ENCODE data around the gene EBF3.

Gene EBF3

DNA sequence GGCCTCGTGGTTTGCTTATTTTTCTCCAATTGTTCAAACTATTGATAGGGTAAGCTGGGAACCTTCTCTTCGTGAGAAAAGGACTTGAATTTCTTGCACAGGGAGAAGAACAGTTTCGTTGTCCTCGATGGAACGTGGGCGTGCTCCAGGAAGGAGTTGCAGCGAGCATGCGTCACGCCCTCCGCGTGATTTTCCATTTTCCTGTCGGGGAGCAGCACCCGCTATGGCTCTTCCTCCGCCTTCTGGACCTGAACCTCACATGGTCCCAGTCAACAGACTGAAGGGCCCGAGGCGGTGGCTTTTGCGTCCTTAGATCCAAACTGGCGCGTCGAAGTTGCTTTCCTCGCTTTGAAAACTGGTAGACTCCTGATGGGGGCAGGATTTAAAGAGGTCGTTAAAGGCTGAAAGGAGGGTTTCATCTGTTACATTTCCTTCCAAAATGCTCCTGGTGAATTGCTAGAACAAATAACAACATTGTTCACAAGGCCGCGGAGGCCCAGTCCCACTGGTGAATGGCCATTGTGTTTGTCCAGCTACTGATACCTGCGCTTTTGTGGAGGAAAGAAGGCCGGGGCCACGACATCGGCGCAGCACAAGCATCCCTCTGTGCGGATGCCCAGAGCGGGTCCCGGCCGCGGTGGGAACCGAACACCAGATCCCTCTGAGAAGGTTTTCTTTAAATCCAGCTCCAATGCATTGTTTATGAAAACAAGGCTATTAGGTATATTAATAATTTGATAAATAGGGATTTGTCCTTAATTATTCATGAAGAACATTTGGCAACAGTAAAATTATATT lies 75.9 kb downstream of the EBF3 start:
- no peak for DNase-seq

DNA sequence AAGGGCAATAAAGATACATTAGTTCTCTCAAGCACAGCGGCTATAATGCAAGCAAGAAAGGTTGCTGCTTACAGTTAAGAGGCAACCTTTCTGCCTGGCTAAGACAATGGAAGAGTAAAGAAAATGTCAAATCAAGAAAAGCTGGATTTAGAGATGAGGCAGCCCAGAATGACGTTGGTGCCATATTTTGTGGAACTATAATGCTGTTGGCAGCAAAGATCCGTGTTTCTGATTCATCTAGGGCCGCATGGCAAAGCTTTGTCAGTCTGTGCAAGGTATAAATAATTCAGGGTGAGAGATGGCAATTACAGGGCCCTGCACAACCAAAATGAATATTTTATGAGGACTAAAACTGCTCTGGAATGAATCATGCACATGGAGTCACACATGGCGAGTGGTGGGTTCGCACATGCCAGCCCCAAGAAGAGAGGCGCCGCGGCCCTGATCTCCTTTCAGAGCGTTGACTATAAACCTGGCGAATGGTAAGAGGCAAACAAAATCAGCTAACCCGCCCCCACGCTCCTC lies 76.6 kb downstream of the EBF3 start:
- DNase-seq, result no peak

DNA sequence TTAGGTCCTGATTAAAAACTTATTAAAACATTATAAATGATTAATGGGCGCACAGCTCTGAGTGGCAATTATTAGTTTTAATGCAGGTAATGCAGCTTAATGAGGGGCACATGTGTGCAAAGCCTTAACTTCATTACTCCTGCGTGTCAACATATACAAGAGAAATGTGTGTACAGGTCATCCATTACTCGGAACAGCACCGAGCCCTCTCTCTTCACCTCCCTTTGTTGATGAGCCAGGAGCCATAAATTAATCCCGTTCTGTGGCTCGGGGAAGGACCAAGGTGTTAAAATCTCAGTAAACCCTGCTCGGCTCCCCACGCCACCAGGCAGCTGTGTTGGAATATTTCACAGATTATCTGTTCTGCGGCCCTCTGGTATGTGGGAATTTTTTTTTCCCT lies 77.8 kb downstream of the EBF3 start:
- DNase-seq, result no peak

DNA sequence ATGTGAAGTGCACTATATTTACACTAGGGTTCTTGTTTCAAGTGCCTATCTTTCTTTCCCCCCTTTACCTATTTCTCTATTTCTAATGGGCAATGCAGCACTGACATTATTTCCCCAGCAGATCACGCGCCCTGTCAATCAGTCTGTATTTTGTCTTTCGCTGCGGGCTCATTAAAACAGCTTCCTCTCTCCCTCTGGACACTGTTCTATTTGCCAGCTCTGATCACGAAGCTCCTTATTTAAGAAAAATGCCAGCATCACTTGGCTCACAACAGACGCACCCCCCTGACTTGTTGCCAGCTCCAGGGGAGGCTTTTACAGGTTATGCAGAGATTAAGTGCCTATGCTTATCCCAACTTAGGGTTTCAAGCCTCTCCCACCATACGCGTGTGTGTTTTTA lies 78.5 kb downstream of the EBF3 start:
- no peak for DNase-seq

DNA sequence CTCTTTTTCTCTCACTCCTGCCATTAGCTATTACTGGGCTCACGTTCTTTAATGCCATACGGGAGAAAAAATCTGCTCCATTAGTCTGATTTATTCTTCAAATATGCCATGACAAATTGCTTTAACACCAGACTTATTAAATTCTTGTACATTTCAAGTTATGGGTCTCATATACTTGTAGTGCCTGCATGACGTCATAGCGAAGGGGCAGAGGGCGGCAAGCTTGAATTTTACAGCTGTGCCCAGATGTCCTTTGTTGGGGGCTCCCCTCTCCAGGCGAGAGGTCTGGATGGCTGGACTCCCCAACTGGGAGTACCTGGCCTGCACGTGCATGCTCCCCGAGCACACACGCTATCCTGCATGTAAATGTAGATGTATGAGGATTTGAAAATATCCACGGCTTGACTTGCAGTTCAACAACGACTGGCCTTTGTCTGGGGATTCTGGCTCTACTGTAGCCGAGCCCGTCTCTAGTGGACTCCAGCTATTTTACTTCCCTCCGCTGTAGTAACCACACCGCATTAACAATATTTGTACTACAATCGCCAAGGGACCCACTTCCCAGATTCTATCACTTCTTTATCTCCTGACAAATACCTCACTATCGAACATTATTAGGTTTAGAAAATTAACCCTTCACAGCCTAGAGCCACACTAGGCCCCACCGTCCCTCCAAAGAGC lies 79.5 kb downstream of the EBF3 start:
- no peak for DNase-seq

DNA sequence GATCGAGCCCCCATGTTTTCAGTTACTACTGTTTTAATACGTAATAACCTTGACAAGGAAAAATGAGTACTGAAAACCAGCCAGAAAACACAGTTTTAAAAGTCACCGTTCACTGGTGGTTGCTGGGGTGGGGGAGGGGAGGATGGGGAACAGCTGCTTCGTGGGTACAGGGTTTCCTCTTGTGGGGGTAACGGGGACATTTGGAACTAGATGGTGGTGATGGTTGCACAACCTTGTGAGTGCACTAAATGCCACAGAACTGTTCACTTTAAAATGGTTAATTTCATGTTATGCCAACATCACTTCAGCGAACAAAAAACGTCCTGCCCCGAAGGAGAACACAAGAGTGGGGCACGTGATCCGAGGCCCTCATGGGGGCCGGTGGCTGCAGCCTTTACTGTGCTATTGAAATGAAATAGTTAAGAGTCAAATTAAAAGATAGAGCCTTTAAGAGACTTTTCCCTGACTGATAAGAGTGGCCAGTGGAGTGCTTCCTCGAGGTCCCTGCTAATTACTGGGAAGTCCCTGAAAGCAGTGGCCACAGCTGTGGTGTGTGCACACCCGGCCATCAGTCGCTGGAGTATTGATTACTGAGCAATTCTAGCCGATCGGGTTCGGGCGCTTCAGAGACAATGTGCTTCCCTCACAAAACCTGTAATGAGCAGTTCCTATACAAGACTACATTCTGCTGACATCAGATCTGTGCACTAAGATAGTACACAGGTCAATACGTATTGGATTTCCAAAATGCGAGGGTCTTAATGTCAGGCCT lies 80.3 kb downstream of the EBF3 start:
- DNase-seq, result no peak

DNA sequence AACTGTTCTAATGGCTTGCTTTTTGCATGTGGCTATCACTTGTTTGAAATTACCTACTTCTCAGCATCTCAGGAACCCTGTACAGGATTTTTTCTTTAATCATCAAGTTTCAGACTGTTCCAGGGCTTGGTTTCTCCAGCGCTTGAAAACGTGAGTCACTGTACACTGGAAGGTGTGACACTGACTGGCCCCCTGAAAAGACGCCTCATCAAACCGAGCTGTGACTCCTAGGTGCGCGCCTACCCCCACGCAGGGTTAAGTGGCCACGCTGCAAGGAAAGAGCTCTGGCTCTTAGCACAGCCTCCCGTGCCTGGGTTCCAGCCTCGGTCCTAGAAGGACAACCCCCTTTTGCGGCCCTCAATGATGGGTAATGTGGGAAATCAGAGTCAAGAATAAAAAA lies 81.0 kb downstream of the EBF3 start:
- DNase-seq, result no peak

DNA sequence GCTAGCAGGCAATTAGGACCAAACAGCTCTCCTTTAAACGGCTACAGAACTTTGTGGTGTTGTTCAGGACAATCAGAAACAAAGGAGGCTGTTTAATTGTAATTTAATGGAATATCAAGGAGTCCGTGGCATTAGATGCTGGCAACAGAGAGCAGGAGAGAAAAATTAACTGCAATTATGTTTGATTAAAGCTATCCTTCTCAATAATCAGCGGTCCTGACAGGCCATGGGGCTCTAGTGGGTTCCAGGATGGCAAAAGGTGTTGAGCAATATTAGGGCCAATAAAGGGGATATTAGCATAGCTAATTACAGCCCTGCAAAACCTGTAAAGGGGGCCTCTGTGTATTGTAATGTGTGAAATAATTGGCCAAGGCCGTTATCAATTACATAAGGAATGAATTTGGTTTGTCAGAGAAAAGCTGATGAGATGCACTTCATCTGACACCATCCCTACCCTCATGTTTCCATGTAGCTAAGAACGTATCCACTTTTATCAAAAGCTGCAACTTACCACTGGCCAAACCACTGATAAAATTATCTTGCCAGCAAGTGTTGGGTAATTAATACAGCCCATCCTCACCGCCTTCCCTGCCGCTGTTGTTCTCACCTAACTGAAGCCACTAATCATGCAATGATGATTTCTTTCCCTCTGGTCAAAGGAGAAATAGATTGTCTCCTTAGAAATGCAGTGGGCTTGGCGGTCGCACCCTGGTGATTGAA lies 81.6 kb downstream of the EBF3 start:
- no peak for DNase-seq

DNA sequence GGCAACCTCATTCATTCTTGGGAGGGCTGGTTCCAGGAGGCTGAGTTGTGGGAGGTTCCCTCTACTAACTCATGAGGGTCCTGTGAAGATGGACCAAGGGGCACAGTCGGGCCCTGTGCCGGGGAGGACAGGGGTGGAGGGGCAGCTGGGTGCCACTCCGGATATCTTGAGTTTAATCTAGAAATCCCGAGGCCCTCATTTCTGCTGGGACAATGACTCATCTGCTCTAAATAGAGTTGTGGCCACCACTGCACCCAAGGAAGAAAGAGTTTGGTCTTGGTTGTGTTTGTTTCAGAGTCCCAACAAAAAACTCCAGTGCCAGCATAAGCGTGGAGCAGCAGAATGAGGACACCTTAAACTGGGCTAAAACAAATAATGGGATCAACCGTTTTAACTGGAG lies 82.4 kb downstream of the EBF3 start:
- no peak for DNase-seq

DNA sequence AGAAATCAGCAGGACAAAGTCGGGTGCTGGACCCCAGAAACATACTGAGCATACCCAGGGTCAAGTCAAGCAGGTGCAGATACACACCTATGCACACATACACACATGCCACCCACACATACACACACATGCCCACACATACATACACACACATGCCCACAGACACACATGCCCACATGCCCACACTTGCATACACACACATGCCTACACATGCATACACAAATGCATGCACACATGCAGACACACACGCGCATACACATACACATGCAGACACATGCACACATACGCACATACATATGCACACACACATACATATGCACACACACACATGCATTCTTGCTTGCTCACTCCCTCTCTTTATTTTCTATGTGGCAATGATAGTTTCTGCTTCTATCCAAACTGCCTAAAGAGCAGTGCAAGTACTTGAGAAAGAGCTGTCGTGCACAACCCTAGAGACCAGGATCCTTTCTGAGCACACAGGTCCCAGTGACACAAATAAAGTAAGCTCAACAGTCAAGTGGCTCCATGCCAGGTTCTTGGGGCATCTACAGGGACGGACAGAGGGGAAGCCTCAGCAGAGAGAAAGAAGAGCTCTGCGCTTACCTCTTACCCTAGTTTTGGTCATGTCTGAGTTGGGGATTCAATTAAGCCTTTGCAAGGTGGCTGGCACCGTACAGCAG lies 83.7 kb downstream of the EBF3 start:
- DNase-seq, result no peak

DNA sequence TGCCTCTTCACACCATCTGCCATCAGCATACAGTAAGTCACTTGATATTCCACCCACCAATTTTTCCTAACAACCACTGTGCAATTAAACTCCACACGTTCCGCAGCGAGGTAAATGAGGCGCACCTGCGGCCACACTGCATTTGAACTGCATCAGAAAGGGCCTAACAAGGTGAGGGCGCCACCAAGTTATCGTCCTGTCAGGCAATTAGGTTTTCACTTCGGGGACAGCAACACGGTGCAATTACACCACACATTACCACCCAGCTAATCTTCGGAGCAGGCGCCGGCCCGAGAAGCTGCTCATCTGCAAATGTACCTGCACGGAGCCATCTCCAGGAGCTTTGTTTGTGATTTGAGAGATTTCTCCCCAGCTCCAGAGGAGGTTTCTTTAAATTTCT lies 84.4 kb downstream of the EBF3 start:
- no peak for DNase-seq

DNA sequence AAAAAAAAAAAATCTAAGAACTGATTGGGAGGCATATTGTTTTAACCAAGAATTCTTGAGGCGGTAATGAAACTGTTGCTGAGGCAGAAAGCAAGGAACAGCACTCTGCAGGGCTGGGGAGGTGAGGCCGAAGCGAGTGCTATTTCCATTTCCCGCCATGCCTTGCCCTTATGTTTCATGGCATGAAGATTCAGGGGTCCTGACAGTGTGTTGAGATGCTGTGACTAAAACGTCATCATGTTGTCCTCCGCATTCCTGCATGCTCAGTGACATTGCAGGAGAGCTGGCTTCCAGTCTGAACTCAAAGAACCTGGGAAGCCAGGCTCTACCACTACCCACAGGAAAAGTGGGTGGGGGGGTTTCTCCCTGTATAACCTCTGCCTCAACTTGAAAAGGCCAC lies 85.2 kb downstream of the EBF3 start:
- no peak for DNase-seq

DNA sequence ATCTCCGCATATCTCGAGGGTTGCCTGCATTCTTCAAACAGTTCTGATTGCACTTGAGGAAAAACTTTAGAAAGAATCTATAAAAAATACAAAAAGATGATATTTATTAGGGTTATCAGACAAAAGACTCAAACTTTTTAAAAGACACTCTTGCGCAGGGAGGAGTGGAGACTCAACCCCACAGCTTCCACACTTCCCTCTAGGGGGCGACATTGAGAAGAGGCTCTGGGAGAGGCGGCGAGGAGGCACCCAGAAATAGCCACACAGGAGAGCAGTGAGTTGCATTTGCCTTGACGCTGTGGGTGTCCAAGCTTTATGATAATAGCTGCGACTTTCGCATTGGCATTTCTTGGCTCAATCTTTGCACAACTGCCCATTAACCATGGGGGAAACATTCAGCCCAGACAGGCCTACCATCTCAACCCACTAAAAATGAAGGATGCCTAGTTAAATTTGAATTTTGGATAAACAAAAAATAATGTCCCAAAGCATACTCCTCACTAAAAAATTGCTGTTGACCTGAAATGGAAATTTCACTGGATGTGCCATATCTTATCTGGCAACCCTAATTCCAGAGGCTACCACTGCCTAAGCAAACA lies 86.2 kb downstream of the EBF3 start:
- DNase-seq, result peak; percentile 47

DNA sequence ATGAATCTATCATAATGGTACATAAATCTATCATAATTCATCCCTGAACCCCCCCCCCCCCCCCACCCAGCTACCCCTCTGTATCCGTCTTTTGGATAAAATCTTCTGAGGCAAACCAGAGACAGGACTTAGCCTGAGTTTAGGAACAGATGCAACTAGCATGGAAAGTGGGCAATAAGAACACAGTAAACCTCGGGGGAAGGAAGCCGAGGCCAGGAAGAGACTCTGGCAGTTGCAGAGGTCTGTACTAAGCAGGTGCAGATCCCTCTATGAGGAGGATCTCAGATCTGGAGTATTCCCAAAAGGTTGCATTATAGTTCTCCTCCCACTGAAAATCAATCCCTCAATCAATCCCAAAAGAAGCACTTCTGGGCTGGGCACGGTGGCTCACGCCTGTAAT lies 87.2 kb downstream of the EBF3 start:
- no peak for DNase-seq

DNA sequence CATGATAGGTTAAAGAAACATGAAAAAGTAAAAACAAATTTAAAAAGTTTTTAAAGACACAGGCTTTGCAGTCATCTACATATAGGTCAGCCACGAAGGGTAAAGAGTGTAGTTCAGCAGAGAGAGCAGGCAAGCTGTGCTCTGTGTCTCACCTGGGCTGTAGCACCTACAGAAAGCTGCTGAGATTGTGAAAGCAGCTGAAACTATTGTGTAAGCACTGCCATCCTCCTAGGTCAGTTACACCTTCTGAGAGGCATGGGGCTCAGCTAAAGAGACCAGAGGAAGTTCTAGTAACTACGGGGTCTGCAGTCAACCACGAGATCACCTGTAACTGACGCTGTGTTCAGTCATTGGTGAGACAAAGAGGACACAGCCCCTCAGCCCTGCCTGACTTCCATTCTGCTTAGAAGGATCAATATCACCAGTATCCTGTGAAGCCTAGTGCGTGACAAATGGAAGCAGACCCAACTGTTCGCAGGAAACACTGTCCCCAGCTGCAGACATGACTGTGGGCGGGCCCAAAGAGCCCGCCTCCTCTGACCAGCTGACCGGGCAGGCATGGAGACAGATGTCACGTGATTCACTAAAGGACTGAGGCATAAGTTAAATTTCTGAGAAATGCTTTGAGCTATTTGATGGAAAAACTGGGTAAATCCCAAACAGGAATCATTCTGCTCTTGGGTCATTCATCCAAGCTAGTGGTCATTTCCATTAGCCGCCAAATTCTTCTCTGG lies 87.9 kb downstream of the EBF3 start:
- no peak for DNase-seq

DNA sequence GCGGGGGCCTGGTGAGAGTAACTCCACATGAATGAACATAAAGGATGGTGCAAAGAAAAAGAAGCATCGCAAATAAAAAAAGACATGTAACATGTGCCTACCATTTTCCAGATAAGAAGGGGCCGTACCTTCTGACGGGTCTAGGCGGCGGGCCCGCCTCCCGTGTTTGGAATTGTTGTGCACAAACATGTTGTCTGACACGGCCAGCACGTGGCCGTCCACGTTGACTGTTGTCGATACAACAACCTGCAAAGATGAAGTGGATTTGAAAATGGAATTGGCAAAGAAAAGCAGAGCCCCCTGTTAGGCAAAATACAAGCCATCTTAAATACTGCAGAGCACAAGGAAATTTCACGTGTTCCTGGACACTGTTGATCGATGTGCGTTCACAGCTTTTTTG lies 90.7 kb downstream of the EBF3 start:
- DNase-seq, result no peak

DNA sequence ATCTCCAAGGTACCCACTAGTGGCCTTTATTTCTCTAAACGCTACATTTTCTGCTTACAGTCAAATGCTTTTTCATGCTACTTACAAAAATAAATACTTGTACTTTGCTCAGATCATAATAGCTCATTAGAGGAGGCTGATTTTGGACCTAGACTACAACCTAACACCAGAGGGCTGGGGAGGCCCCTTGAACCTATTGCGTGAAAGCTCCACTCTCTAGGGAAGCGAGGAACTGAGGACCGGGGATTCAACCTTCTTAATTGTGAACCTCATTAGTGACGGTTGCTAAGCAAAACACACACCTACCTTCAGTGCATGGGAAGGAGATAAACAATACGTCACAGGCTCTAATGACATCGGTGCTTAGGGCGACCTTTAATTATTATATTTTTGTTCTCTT lies 92.1 kb downstream of the EBF3 start:
- no peak for DNase-seq

DNA sequence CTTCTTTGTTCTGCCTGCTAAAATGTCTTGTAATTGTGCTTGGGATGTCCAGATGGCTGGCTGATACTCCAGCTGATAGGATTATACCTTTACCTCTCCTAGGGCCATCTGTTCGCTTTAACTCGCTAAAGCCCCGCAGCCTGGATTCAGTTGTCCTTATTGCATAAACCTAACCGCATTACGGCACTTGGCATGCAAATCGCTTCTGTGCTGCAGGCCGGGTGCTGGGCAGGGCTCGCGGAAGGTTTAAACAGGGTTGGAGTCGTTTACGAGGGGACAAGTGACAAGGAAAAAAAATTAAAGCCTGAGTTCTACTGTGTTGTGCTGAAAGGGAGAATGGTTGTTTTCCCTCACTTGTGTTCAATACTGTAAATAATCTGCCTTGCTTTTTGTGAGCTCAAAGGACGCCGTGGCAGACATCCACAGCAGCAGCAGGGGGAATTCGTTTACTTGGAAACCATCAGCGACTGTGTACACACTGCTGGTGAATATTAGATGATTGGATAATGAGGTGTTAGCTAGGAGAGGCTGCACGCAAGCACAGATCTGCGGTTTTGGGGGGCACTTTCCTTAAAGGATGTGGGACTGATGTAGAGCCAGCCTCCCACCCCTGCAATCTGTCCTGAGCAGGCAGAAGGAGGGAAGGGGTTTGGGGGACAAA lies 93.0 kb downstream of the EBF3 start:
- no peak for DNase-seq

DNA sequence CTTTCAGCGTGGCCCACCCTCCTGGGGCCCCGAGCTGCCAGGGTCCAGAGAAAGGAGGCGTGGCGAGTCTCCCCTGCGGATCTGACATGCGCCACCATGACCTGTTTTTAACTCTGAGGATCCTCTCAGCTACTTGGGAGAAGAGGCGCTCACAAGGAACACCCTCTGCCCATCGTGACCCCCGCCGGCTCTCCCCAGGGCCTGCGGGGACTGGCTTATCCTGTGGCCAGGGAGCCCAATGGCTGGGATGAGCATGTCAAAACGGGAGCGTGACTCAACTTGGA lies 93.7 kb downstream of the EBF3 start:
- no peak for DNase-seq

DNA sequence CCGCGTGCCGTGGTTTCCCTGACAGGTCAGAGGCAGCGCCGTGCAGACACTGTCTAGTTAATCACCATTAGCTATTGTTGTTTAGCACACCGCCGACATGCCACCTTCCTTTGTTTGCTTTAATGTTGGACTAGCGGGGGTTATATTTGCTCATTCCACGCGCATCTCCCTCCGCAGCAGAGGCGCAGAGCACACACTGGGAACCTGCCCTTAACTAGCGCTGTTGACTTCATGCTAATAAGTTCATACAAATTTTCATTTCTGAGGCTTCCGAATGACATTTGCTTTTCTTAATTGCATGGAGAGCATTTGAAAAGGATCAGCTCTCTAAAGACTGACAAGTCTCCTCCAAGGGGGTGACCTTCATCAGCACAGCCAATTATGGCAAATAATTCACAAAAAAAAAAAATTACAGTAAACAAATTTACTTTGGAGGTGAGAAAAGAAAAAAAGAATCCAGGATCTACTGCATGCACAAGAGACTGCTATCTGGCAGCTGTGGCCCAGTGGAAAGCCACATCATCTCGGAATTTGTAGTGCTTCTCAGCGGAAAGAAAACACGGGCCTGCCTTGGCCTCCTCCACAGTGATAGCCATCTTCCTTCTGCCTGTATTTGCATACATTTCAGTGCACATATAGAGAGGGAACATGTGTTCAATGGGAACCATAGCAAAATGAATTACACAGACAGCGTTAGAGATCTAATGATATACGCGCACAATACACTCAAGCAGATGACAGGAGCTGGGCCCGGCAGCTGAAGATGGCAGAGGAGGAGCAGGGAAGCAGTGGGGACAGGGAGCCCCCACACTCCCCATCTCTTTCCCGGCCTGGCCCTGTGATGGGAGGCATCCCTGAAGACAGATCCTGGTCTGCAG lies 94.2 kb downstream of the EBF3 start:
- DNase-seq, result no peak
